Lower leg skin (tissue), 4 donors: ENCODE measurements around the gene P2RY11. TPM values are rescaled to one million over a fixed set of nuclear protein-coding genes. Genes with fewer than 3 reads are reported as not detected.

Source experiments
- DNase-seq, 2 donors: peaks; one replicate each; pipeline ENCODE4 v3.0.0-alpha.2; 2019; ENCODE audit warnings: low spot score in 2 of 2
- H3K4me3 ChIP-seq: fragments of 200-600 bp; sonication (generic); 2 replicates; pipeline ENCODE4 v1.5.1; 2017; ENCODE audit warnings: mild to moderate bottlenecking, low read depth; ENCODE audit not compliant: poor library complexity, severe bottlenecking
- POLR2A ChIP-seq, 2 donors: fragments of 450-650 bp; IDR thresholded peaks; one replicate each; pipeline ENCODE4 v1.6.1; 2016 to 2017; ENCODE audit warnings: antibody characterized with exemption in 2 of 2, mild to moderate bottlenecking in 1 of 2, moderate library complexity in 1 of 2
- WGBS, 2 donors: methylation state at CpG; one replicate each; pipeline ENCODE4 v1.1.5; 2018; 5-methylcytosine and 5-hydroxymethylcytosine counted together
- intact Hi-C: fragments of 100-400 bp; cut with DNase I; formaldehyde crosslinking; loops from one replicate; pipeline ENCODE4 v1.15.0; 2023; ENCODE audit warnings: low total_unique reads
- total RNA-seq, 4 donors: library from RNA; depleted of rRNA; stranded (reverse); fragments of >200 nt; gene quantifications; one replicate each; pipeline ENCODE4 v1.1.0, GENCODE V29; 2016
- TF ChIP-seq, protein P1 (sequence below), 3 donors: fragments of 450-650 bp; IDR thresholded peaks; one replicate each; pipeline ENCODE4 v1.5.1; 2016; ENCODE audit warnings: antibody characterized with exemption in 3 of 3, mild to moderate bottlenecking in 3 of 3, moderate library complexity in 2 of 3

The P2RY11 gene
- total RNA-seq, 4 donors from 2014 or later = 19.0 to 26.3 (median 22.5) TPM

DNA sequence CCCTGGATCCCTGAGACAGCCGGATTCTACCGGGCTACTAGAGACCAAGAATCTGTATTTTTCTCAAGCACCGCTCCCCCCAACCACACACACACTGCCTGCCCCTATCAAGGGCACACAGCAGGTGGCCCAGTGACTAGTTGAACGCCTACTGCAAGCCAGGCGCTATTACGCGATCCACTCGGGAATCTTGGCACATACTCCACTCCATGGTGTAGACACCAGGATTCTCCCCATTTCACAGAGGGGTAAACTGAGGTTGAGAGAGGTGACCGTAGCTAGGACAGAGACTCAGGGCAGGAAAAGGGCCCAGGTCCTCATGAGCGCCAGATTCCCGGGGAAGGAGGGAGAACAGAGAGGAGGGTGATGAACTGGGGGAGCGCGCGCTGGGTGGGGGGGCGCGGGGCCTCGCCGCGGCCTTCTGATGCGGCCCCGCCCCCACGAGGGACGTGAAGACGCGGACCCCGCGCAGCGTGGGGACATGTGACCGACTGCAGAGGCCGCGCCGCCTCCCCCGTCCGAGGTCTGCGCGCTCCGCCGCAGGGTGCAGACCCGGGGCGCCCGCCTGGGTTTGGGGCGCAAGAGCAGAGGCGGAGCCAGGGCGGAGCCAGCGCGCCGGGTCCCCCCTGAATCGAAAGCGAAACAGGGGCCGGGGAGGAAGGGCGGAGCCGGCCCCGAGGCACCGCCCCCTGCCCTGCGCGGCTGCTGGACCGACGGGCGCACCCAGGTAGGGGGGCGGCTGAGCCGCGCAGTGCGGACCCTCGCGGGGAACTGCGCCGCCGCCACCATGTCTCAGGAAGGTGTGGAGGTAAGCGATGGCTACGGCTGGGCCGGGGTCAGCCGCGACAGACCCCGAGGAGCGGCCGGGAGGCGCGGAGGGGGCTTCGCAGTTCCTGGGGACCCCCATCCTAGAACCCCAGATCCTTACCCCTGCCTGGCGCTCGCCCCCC lies 25.6 kb upstream of the P2RY11 start, which contains the start of gene SHFL:
SHFL (plus strand) TSS at position 677 of the 950 bp plus-strand sequence; CDS start at position 788, 111 bp downstream.
- peak within 1 kb of the TSS; percentile 75 for H3K4me3 ChIP-seq
- DNase-seq = peak in 1 of 2 donors; percentile 94
- intact Hi-C loops = no loop called here
- TF ChIP-seq POLR2A (IDR thresholded peaks at IDR 0.05) = no peak
- TF ChIP-seq, protein P1, sequence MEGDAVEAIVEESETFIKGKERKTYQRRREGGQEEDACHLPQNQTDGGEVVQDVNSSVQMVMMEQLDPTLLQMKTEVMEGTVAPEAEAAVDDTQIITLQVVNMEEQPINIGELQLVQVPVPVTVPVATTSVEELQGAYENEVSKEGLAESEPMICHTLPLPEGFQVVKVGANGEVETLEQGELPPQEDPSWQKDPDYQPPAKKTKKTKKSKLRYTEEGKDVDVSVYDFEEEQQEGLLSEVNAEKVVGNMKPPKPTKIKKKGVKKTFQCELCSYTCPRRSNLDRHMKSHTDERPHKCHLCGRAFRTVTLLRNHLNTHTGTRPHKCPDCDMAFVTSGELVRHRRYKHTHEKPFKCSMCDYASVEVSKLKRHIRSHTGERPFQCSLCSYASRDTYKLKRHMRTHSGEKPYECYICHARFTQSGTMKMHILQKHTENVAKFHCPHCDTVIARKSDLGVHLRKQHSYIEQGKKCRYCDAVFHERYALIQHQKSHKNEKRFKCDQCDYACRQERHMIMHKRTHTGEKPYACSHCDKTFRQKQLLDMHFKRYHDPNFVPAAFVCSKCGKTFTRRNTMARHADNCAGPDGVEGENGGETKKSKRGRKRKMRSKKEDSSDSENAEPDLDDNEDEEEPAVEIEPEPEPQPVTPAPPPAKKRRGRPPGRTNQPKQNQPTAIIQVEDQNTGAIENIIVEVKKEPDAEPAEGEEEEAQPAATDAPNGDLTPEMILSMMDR (IDR thresholded peaks at IDR 0.05) = no peak
- WGBS, 2 donors = 8 to 10% methylated on average over 33 to 35 of the region's 81 CpGs

DNA sequence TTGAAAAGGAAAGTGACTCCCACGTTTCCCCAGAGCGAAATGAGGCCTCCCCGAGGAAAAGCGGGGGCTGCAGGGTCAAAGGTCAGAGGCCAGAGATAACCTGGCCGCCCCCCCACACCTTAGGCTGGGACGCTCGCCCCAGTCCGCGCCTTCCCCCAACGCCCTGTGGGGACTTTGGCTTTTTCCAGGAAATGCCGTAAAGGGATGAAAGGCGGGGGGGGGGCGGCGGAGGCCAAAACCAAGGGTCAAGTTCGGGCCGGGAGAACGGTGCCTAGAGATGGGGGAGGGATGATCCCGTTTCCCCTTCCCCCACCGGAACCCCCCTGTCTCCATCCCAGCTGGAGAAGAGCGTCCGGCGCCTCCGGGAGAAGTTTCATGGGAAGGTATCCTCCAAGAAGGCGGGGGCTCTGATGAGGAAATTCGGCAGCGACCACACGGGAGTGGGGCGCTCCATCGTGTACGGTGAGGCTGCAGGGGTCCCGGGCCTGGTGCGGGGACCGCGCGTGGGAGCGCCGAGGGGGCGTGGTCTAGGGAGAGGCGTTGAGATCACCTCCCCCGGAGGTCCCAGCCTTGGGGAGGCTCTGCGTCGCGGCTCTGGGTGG lies 24.8 kb upstream of the P2RY11 start:
- peak overlapping the region; percentile 75 for H3K4me3 ChIP-seq
- 5 to 10% methylated on average over 36 to 40 of the region's 43 CpGs for WGBS, 2 donors
- intact Hi-C loops = no loop called here
- TF ChIP-seq, protein P1 (IDR thresholded peaks at IDR 0.05) = no peak
- no peak for TF ChIP-seq POLR2A (IDR thresholded peaks at IDR 0.05)
- no peak for DNase-seq

DNA sequence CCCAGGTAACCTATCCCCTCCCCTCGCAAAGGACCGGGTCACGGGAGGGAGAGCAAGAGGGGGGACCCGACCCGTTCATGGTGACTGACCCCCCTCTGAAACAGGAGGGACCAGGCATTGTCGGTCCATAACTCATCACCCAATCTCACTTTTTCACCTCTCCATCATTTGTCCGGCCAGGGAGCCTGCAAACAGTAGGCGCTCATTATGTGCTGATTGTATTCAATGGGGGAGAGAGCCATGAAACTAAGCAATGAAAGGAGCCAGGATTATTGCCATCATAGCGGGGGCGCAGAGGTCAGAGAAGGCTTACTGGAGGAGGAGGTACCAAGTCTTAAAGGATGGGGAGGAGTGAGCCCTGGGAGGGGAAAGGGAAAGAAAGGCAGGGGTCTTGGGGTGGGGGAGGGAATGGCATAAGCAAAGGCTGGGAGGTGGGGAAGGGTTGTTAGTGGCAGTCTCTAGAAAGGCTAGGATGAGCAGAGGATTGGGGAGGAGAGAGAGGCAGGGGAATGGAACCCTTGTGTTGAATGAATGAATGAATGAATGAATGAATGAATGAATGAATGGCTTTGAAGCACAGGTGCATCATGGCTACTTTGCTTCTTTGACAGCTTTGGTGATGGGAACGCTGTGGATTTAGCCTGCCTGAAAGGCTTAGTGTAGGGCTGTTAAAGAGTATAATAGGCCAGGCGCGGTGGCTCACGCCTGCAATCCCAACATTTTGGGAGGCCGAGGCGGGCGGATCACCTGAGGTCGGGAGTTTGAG lies 24.0 kb upstream of the P2RY11 start:
- no peak for DNase-seq
- no peak for TF ChIP-seq POLR2A (IDR thresholded peaks at IDR 0.05)
- TF ChIP-seq, protein P1 (IDR thresholded peaks at IDR 0.05) = no peak
- H3K4me3 ChIP-seq = no peak overlapping the region
- WGBS, 2 donors = 86% methylated on average over 18 of the region's 18 CpGs
- intact Hi-C loops = no loop called here

DNA sequence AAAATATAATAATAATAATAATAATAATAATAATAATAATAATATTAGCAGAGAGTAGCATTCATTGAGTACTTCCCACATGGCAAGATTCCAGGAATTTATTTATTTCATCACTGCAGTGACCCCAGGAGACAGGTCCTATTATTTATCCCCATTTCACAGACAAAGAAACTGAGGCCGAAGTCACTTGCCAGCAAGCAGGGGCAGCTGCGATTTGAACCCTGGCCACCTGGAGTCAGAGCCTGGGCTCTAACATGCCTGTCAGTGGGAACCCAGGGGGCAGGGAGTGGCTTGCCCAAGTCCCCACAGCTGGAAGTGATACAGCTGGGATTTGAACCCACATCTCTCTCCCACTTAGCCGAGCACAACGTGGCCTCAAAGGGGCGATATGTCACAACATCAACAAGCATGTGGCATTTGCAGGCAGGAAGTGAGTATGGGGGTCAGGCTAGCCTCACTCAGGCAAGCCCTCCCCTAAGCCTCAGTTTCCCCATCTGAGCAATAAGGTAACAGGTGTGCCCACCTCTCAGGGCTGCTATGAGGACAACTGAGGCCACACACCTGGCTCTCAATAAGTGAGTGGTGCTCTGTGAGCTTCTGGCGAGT lies 22.4 kb upstream of the P2RY11 start:
- DNase-seq = no peak
- intact Hi-C loops = no loop called here
- TF ChIP-seq POLR2A (IDR thresholded peaks at IDR 0.05) = no peak
- TF ChIP-seq, protein P1 (IDR thresholded peaks at IDR 0.05) = no peak
- 88 to 93% methylated on average over 6 of the region's 6 CpGs for WGBS, 2 donors
- H3K4me3 ChIP-seq = no peak overlapping the region

DNA sequence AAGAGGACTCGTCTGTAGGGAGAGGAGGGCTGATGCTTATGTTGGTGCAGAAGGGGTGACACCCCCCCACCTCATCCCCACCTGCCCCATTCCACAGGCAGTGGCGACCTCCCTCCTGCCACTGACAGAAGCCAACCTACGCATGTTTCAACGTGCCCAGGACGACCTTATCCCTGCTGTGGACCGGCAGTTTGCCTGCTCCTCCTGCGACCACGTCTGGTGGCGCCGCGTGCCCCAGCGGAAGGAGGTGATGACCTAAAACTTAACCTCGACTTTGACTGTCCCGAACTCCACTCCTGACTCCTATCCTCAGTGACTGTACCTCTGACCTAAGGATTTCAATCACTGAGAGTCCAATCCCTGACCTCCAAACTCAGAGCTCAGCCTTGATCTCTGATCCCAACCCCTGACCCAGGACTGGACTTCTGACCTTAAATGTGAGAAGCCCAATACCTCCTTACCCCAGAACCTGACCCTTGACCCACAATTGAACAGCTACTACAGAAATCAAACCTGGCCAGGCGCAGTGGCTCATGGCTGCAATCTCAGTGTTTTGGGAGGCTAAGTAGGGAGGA lies 21.6 kb upstream of the P2RY11 start:
- DNase-seq = no peak
- intact Hi-C loops = no loop called here
- WGBS, 2 donors = 81 to 83% methylated on average over 15 of the region's 15 CpGs
- H3K4me3 ChIP-seq = no peak overlapping the region
- TF ChIP-seq, protein P1 (IDR thresholded peaks at IDR 0.05) = no peak
- no peak for TF ChIP-seq POLR2A (IDR thresholded peaks at IDR 0.05)
